ENCODE results near the gene DCLK1.

- TF ChIP-seq CTCF (conservative IDR thresholded peaks at IDR 0.05) (no peak), EZH2 (IDR thresholded peaks at IDR 0.05; ENCODE audit: low read depth) (no peak)
Measured at GRCh38 chr13:35882722-35883497, 248.3 kb downstream of the DCLK1 start.
